Germinal center (tissue), 1 donor: ENCODE data around the gene TBXAS1.

Source experiments
- DNase-seq: peaks from one replicate; pipeline ENCODE4 v3.0.0; 2012; ENCODE audit warnings: mixed read lengths, low spot score

TBXAS1 gene

DNA sequence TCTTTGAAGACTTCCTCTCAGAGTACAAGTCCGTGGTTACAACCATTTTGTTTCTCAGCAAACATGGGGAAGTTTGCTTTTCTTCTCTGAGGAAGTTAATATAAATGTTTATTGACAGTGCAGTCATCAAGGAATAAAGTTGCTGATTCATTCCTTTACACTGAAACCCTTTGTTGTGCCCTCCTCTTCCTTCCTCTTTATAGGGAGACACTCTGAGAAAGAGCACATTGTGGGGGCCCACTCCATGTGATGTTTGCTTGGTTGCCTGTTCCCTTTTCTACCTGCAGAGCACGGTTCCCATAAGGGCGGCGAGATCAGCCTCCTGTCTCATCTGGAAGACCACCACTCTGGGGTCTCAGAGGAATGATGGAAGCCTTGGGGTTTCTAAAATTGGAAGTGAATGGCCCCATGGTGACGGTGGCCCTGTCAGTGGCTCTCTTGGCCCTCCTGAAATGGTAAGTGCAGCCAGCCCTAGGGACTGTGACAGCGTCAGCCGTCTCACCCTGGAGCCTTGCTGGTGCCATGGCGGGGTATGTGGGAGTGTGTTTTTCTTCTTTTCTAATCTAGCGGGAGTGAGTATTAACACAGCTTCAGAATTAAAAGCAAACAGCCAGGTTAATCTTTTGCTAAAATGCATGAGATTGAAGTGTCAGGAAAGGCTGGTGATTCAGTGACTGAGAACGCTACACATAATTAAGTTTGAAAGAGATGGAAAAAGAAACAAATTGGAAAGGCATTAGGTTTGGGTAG, at the start of gene TBXAS1:
Gene TBXAS1, plus strand, starts transcription at position 240 of the 750 bp plus-strand sequence. Its CDS starts 127 bp downstream, at position 367.
- no peak for DNase-seq

DNA sequence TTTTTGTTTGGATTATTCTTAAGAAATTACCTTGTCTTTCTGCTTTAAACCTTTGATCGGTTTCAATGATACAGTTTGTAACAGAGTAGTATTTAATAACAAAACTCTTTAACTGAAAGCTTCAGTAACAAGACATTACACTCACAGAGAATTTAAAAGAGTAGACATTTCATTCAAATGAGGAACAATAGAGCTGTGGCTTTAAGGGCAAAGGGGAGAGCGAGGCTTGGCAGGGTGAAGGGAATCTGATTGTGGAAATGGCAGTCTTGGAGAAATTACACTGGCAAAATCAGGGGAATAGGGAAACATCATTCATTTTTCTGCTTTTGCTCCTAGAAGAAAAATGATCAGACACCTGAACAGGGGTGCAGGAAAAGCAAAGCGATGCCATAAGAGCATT, 46.1 kb upstream of the TBXAS1 start:
- no peak for DNase-seq

DNA sequence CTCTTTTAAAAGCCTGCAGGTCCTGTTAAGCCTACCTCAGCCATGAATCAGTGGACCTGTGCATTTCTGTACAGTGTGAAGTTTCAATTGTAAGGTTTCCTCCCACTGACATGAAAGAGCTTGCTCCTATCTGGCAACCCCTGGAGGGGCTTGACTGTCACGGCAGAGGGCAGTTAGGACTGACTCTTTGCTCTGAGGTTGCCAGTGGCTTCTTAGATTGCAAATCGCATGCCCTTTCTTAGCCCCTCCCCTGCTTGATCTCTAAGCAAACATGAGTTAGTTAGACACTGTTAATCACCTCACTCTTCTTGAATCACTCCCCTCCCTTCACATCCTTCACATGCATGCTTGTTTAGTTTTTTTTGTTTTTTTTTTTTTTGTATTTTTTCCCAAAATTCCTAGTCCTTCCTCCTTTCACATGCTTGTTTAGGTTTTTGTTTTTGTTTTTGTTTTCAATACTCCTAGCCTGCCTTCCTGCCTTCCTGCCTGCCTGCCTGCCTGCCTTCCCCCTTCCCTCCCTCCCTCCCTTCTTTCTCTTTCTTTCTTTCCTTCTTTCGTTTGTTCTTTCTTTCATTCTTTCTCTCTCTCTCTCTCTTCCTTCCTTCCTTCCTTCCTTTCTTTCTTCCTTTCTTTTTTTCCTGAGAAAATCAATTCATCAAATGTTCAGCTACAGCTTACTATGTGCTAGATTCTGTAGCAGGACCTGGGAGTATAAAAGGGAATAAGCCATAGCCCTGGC, 45.2 kb upstream of the TBXAS1 start:
- DNase-seq, result no peak

DNA sequence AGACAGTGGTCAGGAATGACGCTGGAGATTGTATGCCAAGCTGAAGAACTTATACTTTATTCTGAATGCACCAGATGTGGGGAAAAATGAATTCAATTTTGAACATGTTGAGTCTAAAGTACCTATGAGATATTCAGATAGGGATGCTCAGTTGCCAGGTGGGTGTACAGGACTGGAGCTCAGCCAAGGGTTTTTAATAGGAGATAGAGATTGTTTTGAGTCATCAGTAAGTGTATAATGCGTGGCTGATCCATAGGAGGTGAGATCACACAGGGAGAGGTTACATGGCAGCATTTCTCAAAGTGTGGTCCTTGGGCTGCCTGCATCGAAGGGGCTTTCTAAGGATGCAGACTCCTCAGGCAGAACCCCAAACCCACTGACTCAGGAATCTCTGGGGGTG, 44.4 kb upstream of the TBXAS1 start:
- no peak for DNase-seq

DNA sequence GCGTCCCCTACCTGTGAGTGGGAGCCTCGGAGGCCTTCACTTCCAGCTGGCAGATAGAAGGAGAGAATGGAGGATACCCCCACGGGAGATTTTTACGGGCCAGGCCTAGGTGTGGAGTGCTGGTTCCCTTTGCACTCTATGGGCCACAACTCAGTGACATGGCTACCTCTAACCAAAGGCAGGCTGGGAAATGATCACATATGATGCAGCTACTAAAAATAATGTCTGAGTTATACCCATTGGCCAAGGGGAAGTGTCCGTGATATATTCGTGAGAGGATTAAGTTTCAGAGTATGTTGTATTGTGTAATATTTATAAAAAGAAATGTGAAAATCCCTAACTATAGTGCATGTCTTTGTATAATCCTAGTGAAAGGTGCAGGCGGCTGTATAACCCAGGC, 37.7 kb upstream of the TBXAS1 start:
- no peak for DNase-seq

DNA sequence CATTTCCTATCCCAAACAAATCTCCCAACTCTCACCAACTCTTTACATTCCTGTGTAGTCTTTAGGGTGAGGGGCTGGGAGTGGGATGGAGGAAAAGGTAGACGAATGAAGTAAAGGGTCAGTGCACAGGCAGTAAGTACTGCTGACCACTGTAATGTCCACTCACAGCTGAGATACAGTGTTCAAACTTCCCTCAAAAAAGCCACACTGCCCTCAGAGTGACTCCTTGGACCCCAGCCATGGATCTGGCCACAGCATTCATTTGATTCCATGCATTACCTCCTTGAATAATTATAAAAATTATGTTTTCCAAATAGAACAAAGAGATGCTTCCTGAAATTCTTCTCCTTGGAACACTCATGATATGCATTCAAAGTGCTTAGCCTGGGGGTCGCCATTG, 31.5 kb upstream of the TBXAS1 start:
- DNase-seq, result no peak

DNA sequence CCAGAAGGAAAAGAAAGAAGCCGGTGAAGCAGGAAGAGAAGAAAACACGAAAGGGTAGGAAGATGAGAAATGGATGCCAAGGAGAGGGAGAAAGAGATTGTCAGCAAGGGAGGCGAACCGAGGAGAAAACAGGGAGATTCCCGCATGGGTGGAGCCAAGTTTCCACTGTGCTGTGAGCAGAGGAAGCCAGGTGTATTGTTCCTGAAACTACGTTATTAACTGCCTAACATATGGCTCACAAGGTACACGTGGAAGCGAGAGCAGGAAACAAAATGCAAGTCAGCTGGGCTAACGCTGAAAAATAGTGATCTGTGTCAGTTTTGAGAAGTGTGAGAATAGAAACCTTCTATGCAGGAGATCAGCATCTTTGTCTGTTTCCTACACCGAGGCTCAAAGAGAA, 30.8 kb upstream of the TBXAS1 start:
- no peak for DNase-seq

DNA sequence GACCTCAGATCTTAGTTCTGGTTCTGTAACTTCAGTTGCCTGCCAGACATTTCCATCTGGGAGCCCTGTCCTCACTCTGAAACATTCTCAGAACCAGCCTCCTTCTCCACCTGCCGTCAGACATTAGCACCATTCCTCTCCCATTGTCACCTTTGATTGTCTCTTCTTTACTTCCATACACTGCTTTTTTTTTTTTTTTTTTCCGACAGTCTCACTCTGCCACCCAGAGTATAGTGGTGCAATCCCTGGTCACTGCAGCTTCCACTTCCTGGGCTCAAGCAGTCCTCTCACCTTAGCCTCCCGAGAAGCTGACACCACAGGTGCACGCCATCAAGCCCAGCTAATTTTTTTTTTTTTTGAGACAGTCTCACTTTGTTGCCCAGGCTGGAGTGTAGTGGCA, 30.2 kb upstream of the TBXAS1 start:
- no peak for DNase-seq

DNA sequence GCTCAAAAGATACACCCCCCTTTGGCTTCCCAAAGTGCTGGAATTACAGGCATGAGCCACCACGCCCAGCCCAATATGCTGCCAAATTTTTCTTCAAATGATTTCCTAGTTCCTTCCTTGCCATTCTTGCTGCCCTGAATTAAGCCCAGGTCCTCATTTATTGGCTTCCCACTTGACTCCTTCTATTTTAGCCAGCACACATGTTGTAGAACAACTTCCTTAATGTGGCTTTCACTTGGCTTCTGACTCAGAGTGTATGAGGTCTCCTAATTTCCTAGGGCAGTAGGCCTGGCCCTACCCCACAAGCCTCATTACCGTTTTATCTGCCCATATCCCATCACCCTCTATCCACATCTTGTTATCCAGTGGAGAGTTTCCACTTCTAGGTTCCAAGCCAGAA, 29.5 kb upstream of the TBXAS1 start:
- DNase-seq, result no peak

DNA sequence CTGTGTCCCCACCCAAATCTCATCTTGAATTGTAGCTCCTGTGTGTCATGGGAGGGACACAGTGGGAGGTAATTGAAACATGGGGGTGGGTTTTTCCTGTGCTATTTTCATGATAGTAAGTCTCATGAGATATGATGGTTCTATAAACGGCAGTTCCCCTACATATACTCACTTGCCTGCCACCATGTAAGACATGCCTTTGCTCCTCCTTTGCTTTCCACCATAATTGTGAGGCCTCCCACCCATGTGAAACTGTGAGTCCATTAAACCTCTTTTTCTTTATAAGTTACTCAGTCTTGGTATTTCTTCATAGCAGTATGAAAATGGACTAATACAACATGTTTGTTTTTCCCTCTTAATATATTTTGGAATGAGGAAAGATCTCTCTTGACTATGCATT, 24.5 kb upstream of the TBXAS1 start:
- DNase-seq, result no peak

DNA sequence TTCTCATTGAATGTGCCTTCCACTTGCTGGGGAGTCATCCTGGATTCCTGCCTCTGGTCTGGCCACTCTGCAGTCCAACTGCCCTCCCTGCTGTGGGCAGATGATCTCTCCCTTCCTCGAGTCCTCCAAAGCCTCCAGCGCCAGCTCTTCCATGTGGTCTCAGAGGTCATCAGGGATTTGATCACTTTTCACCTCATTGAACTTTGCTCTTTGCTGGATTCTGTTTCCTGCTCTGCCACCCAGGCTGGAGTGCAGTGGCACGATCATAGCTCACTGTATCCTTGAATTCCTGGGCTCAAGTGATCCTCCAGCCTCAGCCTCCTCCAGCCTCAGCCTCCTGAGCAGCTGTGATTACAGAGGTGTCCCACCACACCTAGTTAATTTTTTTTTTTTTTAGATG, 22.1 kb upstream of the TBXAS1 start:
- DNase-seq, result no peak

DNA sequence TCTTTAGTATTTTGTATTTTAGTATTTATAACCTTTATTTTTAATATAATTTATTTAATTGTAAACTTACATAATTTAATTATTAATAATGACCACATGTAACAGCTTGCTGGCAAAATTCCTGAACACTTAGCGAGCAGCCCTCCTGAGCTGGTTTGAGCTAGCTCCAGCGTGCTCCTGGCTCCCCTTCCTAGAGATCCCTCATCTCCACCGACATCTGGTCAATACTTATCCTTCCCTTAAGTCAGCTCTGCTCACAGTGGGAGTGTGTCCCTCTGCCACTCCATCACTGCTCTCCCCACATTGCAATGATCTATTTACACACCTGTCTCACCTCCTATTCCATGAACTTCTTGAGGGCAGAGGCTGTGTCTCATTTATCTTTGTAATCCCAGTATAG, 20.6 kb upstream of the TBXAS1 start:
- DNase-seq, result no peak

DNA sequence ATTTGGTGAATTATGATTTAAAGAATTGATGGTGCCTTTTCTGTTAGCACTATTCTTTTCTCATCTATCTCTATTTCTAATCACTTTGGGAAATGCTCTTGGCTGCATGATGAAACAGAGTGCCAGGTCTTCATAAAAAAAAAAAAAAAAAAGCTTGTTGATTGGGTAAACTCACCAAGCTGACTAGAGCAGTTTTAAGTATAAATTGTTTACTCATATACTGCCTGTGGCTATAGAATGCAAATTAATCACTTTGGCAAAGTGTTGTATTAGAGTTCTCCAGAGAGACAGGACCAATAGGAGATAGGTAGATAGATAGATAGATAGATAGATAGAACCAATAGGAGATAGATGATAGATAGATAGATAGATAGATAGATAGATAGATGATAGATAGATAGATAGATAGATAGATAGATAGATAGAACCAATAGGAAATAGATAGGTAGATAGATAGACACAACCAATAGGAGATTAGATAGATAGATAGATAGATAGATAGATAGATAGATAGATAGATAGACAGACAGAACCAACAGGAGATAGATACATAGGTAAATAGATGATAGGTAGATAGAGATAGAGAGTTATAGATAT, 20.1 kb upstream of the TBXAS1 start:
- DNase-seq, result no peak

DNA sequence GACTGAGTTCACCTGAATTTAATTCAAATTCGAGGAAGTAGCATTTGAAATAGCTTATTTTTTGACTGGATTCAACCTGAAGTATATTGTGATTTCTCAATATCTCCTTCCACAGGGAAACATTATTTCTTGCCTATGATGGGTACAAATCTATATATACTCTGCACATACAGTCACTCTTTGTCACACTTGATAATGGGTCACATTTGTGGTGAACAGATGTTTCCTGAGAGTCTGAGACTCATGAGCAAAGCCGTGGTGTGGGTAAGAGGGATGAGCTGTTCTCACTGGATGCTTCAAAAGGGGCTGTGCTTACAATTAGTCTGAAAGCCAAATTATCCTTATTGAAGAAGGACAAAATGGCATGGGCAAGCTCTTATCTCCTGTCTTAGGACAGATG, 18.0 kb upstream of the TBXAS1 start:
- no peak for DNase-seq

DNA sequence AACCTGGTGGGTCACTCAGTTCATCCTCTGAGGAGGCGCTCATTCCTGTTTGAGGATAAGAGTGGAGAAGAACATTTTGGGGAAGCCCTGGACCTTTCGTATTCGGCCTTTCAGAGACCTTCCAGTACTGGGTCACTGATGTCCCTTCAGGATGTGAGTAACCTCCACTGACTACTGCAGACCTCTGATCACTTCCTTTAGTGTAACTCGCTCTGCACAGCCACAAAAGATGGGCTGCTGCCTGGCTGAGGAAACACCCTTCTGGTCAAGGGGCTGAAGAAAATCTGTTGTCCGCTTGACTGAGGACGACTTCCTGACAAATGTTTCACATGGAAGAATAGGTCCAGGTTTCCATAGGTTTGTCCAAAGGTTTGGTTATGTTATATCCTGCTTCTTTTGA, 15.9 kb upstream of the TBXAS1 start:
- DNase-seq, result no peak

DNA sequence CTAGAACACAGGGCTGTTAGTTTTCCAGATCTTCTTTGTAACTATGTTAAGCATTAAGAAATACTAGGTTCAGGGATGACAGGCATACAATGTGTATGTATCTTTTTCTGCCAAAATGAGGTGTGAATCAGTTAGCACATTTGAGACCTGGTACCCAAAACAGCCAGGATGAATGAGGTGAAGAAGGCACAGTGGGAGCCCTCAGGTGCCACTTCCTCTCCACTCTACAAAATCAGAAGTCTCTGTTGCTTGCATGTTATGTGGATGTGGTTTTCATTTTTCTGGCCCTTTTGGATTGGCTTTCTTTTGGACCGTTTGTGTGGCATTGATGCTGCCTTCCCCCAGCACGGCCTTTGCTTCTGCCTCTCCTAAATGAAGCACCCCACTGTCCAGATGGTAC, 15.4 kb upstream of the TBXAS1 start:
- no peak for DNase-seq

DNA sequence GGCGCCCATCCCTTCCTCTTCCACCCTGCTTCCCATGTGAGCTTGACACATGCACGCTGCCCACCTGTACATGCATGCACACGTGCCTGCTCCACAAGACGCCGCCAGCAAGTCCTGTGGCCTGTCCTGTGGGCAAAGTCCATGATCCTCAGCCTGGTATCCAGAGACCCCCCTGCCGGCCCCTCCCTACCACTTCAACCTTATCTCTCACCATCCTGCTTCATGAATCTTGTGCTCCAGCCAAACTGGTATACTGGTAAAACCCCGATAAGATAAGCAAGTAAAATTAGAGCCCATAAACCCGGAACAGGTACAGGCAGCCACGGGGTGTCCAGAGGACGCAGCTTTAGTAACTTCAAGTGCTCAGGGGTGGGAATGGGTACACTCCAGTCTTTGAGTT, 11.8 kb upstream of the TBXAS1 start:
- no peak for DNase-seq

DNA sequence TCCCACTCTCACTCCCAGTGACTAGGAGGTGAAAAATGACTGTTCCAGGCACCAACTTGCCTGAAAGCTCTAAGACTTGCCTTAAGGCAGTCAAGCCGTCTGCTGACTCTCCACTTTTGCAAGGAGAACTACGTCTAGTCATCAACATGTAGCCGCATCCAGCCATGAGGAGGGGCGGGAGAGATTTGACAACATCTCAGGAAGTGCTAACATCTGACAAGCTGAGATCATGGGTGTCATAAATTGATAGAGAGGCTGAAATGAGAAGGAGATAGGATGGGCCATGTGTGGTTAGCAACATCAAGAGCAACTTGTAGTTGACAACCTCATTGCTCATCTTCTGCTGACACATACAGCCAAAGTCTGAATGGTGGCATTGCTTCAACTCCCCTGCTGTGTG, 9.0 kb upstream of the TBXAS1 start:
- DNase-seq, result no peak

DNA sequence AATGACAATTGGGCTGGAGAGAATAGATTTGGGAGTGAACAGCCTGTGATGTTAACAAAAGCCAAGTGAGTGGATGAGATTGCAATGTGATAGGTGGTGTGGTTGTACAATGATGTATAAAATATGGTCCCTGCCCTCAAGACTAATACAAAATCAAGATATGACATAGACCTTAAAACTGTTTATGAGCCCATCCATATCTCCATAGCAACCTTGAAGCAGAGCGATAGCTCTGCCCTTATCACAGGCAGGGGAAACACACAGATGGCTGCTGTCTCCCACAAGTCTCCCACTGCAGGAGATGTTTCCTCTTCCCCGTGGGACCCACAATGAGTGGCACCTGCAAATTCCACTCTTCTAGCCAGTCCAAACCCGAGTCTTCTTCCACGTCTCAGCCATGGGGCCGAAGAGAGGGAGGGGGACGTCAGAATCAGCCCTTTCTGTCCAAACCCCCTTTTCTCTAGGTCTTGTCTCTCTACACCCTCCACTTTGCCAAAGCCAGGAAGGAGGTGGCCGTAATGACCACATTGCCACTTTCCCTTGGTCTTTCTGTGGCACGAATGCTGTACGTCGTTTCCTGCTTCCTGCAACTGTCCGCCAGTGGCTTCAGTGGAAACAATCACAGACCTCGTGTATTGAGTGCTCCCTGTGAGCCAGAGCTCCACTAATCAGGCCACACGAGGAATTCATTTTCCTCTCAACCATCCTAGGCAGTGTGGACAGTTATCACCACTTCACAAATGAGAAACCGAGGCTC, 7.5 kb upstream of the TBXAS1 start:
- no peak for DNase-seq

DNA sequence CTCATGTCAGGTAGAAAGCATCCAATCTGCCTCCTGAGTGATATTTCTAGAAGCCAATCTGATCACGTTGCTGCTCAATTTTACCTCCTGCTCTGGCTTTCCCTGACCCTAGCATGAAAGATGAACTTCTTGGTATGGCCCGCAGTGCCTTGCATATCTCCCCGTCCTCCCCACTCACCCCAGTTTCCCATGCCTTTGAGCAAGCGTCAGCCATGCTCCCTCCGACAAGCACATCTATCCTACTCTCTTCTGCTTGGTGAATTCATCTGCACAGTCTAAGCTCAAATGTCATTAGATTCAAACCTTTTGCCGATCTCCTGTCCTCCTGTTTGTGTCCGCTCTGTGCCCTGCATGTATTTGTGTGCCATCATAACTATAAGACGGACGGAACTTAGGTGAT, 6.2 kb upstream of the TBXAS1 start:
- DNase-seq, result no peak

DNA sequence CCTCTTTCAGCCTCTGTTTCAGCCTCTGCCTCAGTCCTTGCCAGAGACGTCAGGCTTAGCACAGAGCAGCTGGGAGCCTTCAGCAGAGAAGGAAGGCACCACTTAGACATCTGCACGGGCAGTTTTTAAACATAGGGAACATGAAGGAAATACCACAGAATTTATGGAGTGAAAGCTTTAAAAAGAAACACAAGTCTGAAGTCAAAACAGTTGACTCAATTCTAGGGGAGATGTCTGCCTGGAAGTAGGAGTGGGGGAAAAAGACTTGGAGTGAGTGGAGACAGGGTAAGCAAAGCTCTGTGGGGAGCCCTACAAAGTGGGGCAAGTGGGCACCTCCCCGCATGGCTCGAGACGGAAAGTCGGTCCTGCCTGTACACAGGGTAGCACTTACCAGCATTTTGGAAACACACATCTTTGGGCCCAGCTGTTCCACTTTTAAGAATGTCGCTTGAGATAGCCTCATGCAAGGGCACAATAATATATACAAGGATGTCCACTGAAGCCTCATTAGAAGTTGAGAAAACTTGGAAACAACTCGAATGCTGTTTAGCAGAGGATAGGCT, 5.0 kb upstream of the TBXAS1 start:
- no peak for DNase-seq

DNA sequence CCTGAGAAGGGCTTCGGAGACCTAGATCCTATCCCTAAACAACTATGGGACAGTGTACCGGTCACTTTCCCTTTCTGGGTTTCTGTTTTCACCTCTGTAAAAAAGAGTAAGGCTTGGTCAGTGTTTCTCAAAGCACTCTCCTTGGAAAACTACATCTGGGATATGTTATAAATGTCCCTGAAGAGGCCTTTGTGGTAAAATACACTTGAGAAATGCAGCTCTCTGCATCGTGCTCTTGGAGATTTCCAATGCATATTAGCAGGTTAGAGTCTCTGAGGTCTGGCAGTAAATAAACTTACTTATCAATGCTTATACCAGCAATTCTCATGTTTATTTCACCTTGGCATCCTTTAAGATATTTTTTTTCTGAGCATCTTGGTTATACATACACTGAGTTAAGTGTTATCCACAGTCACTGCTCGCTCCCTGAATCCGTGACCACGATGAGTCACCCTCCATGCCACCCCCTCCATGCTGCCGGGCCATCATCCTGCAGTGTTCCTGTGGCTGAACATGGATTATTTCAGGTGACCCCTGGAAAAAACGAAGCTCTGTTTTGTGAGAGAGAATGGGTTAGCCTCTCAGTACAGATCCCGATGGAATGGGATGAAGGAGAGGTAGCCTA, 3.3 kb upstream of the TBXAS1 start:
- no peak for DNase-seq
